Measurements from ENCODE around the gene LSM3. TPM values are rescaled to one million over a fixed set of nuclear protein-coding genes. Genes with fewer than 3 reads are reported as not detected.

Gene LSM3
- total RNA-seq, 1 experiment from 2014 or later = 11.9 TPM

DNA sequence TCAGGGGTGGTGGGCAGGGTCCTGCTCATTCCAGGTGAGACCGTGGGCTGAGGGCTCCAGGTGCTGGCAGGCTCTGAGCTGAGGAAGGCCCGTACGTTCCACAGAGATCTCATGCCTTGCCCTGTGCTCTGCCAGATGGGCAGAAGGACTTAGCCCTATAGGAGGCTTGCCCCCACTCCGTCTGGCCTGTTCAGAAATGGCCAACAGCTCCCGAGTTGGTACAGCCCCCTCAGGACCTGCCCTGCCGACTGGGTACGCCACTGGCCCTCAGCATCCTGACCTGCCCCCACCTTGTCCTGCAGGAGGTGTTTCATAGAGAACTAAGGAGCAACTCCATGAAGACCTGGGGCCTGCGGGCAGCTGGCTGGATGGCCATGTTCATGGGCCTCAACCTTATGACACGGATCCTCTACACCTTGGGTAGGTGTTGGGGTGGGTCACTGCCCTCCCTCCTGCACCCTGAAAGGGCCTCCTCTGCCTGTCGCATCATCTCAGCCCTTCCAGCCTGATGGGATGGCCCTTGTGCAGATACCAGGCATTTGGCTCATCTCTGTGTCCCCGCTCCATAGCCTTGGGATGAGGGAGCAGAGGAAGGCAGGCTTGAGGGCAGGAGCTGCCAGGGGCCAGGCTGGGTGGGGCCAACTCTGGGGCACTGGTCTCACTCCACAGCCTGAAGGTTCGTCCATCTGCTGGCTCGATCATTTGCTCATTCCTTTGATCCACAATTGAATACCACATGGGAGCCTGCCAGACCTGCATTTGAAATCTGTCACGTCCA, 39.5 kb upstream of the LSM3 start:
- CTCF ChIA-PET = no interaction called here
- in situ Hi-C loops (cut with HindIII; ENCODE audit: low pct_unique_long_range_greater_than_20kb, low sequenced_read_pairs) = no loop called here

GRCh38 chr3:14139771-14140170, 38.8 kb upstream of the LSM3 start:
- in situ Hi-C loops (cut with HindIII; ENCODE audit: low pct_unique_long_range_greater_than_20kb, low sequenced_read_pairs) = no loop called here
- ATAC-seq = no peak
- H3K9me3 ChIP-seq (ENCODE audit: control insufficient read depth, insufficient read depth, low read depth, low read length) = no peaks in the 10 kb centered on the region
- POLR2A ChIA-PET = no interaction called here
- CTCF ChIA-PET = no interaction called here
- H3K27me3 ChIP-seq (ENCODE audit: control insufficient read depth, insufficient read depth, low read length) = no peaks in the 10 kb centered on the region
- H3K27ac ChIP-seq (ENCODE audit: low read length) = no peak overlapping the region
- no TSS peak for BruUV-seq (replicated peaks)
- peaks cover 18% of the 10 kb centered on the region for H3K4me1 ChIP-seq (ENCODE audit: control insufficient read depth, insufficient read depth, low read length)
- H3K36me3 ChIP-seq (ENCODE audit: control insufficient read depth, insufficient read depth, low read length) = no peaks in the 10 kb centered on the region; the same call in 1 of the 2 replicates
- no peak overlapping the region for H3K4me3 ChIP-seq (ENCODE audit: low read depth in 2 of 2, low read length in 2 of 2)
- no peak for DNase-seq (ENCODE audit: low read depth, low spot score)
- TF ChIP-seq CTCF (IDR thresholded peaks at IDR 0.05) = no peak
- no peak for TF ChIP-seq REST (IDR thresholded peaks at IDR 0.05; ENCODE audit: insufficient read depth in 1 of 2, low read depth in 2 of 2, low read length in 1 of 2)
- no peak for TF ChIP-seq TCF7L2 (IDR thresholded peaks at IDR 0.05; ENCODE audit: low read depth, low read length)
- intact Hi-C loops (cut with micrococcal nuclease; ENCODE audit: unreplicated experiment) = no loop called here

More for the DNA sequence above, 39.5 kb upstream of the LSM3 start:
- no TSS peak for BruUV-seq (replicated peaks)
- Histone ChIP-seq H3K36me3 (ENCODE audit: control insufficient read depth, insufficient read depth, low read length) (no peaks in the 10 kb centered on the region; the same call in 1 of the 2 replicates), H3K27ac (ENCODE audit: low read length) (no peak overlapping the region), H3K4me1 (ENCODE audit: control insufficient read depth, insufficient read depth, low read length) (peaks cover 11% of the 10 kb centered on the region), H3K9me3 (ENCODE audit: control insufficient read depth, insufficient read depth, low read depth, low read length) (no peaks in the 10 kb centered on the region), H3K27me3 (ENCODE audit: control insufficient read depth, insufficient read depth, low read length) (no peaks in the 10 kb centered on the region), H3K4me3 (ENCODE audit: low read depth in 2 of 2, low read length in 2 of 2) (no peak overlapping the region)
- intact Hi-C loops (cut with micrococcal nuclease; ENCODE audit: unreplicated experiment) = no loop called here
- POLR2A ChIA-PET = no interaction called here
- DNase-seq (ENCODE audit: low read depth, low spot score) = no peak
- no peak for ATAC-seq
- no peak for TF ChIP-seq CTCF (IDR thresholded peaks at IDR 0.05)
- TF ChIP-seq TCF7L2 (IDR thresholded peaks at IDR 0.05; ENCODE audit: low read depth, low read length) = no peak
- no peak for TF ChIP-seq SIN3A (IDR thresholded peaks at IDR 0.05; ENCODE audit: borderline replicate concordance, insufficient read depth, low read depth, low read length)
- no peak for TF ChIP-seq REST (IDR thresholded peaks at IDR 0.05; ENCODE audit: insufficient read depth in 1 of 2, low read depth in 2 of 2, low read length in 1 of 2)
- TF ChIP-seq POLR2AphosphoS5 (IDR thresholded peaks at IDR 0.05; ENCODE audit: low read depth, low read length) = no peak
